WTC11 (cell line): Measurements from ENCODE around the gene ASIC1.

Source experiments
- CTCF ChIP-seq: fragments of 200-600 bp; IDR thresholded peaks from 2 replicates; pipeline ENCODE4 v1.8.0; 2022; ENCODE audit warnings: antibody characterized with exemption
- ELF4 ChIP-seq: sonication (generic); formaldehyde crosslinking; IDR thresholded peaks from 2 replicates; pipeline ENCODE4 v1.8.1; 2022; ENCODE audit warnings: low read depth, mild to moderate bottlenecking, moderate library complexity, missing genetic modification reagents
- ESRRA ChIP-seq: sonication (generic); formaldehyde crosslinking; IDR thresholded peaks from 2 replicates; pipeline ENCODE4 v1.8.1; 2022; ENCODE audit warnings: mild to moderate bottlenecking, missing genetic modification reagents, borderline replicate concordance
- FOXJ3 ChIP-seq: sonication (generic); formaldehyde crosslinking; IDR thresholded peaks from 2 replicates; pipeline ENCODE4 v1.9.0; 2021; ENCODE audit warnings: missing genetic modification reagents, mild to moderate bottlenecking, borderline replicate concordance
- FOXK1 ChIP-seq: sonication (generic); formaldehyde crosslinking; IDR thresholded peaks from 2 replicates; pipeline ENCODE4 v1.8.0; 2022; ENCODE audit warnings: mild to moderate bottlenecking, moderate library complexity, missing genetic modification reagents
- HMGXB4 ChIP-seq: sonication (generic); formaldehyde crosslinking; IDR thresholded peaks from 2 replicates; pipeline ENCODE4 v1.8.1; 2023; ENCODE audit warnings: mild to moderate bottlenecking, moderate library complexity, missing genetic modification reagents
- JUN ChIP-seq: sonication (generic); formaldehyde crosslinking; IDR thresholded peaks from 2 replicates; pipeline ENCODE4 v1.8.0; 2023; ENCODE audit warnings: mild to moderate bottlenecking, missing genetic modification reagents
- NFYB ChIP-seq: sonication (generic); formaldehyde crosslinking; conservative IDR thresholded peaks from 2 replicates; pipeline ENCODE4 v1.8.0; 2022; ENCODE audit warnings: low read depth, missing genetic modification reagents
- NR2C2 ChIP-seq: sonication (generic); formaldehyde crosslinking; IDR thresholded peaks from 2 replicates; pipeline ENCODE4 v1.8.0; 2022; ENCODE audit warnings: mild to moderate bottlenecking, missing genetic modification reagents
- RORB ChIP-seq: fragments of 250-450 bp; sonication (Bioruptor Pico); IDR thresholded peaks from 2 replicates; pipeline ENCODE4 v1.9.0; 2021; ENCODE audit warnings: mild to moderate bottlenecking
- TEAD4 ChIP-seq: sonication (generic); formaldehyde crosslinking; IDR thresholded peaks from 2 replicates; pipeline ENCODE4 v1.8.0; 2022; ENCODE audit warnings: mild to moderate bottlenecking, missing genetic modification reagents
- USF1 ChIP-seq: sonication (generic); formaldehyde crosslinking; IDR thresholded peaks from 2 replicates; pipeline ENCODE4 v1.8.0; 2022; ENCODE audit warnings: mild to moderate bottlenecking, missing genetic modification reagents
- ZBTB43 ChIP-seq: sonication (generic); formaldehyde crosslinking; IDR thresholded peaks from 2 replicates; pipeline ENCODE4 v1.8.1; 2023; ENCODE audit warnings: mild to moderate bottlenecking, missing genetic modification reagents
- TF ChIP-seq, protein P1 (sequence below): sonication (generic); formaldehyde crosslinking; IDR thresholded peaks from 2 replicates; pipeline ENCODE4 v1.8.1; 2022; ENCODE audit warnings: mild to moderate bottlenecking, moderate library complexity, missing genetic modification reagents

- no peak for TF ChIP-seq USF1
- no peak for TF ChIP-seq FOXK1
- TF ChIP-seq, protein P1, sequence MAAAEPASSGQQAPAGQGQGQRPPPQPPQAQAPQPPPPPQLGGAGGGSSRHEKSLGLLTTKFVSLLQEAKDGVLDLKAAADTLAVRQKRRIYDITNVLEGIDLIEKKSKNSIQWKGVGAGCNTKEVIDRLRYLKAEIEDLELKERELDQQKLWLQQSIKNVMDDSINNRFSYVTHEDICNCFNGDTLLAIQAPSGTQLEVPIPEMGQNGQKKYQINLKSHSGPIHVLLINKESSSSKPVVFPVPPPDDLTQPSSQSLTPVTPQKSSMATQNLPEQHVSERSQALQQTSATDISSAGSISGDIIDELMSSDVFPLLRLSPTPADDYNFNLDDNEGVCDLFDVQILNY (CRISPR knock-in tag) = no peak
- no peak for TF ChIP-seq ELF4 (CRISPR knock-in tag)
- TF ChIP-seq CTCF = no peak
- TF ChIP-seq ESRRA (CRISPR knock-in tag) = no peak
- no peak for TF ChIP-seq JUN (CRISPR knock-in tag)
- no peak for TF ChIP-seq ZBTB43 (CRISPR knock-in tag)
- TF ChIP-seq NFYB (CRISPR knock-in tag) = no peak
- TF ChIP-seq FOXJ3 (CRISPR knock-in tag) = no peak
- TF ChIP-seq TEAD4 (CRISPR knock-in tag) = no peak
- no peak for TF ChIP-seq HMGXB4 (CRISPR knock-in tag)
- TF ChIP-seq NR2C2 (CRISPR knock-in tag) = no peak
- no peak for TF ChIP-seq RORB (CRISPR knock-in tag)
Measured at GRCh38 chr12:50014342-50014741, 43.1 kb upstream of the ASIC1 start.
